ENCODE measurements around the gene AUTS2. TPM values are rescaled to one million over a fixed set of nuclear protein-coding genes. Genes with fewer than 3 reads are reported as not detected.

AUTS2 gene
- total RNA-seq, 2 experiments from 2014 or later, result 4.0 to 4.7 TPM

GRCh38 chr7:69919426-69920111, 321.3 kb downstream of the AUTS2 start:
- ChIA-PET POLR2A (no interaction called here), CTCF (no interaction called here)
- DNase-seq, result no peak
- intact Hi-C loops (cut with micrococcal nuclease), result no loop called here
- Mint-ChIP-seq H3K4me3 (no peak overlapping the region), H3K27ac (no peak overlapping the region), H3K36me3 (no peaks in the 10 kb centered on the region), H3K9me3 (no peaks in the 10 kb centered on the region), H3K27me3 (no peaks in the 10 kb centered on the region), H3K4me1 (ENCODE audit: low read depth) (no peaks in the 10 kb centered on the region)

DNA sequence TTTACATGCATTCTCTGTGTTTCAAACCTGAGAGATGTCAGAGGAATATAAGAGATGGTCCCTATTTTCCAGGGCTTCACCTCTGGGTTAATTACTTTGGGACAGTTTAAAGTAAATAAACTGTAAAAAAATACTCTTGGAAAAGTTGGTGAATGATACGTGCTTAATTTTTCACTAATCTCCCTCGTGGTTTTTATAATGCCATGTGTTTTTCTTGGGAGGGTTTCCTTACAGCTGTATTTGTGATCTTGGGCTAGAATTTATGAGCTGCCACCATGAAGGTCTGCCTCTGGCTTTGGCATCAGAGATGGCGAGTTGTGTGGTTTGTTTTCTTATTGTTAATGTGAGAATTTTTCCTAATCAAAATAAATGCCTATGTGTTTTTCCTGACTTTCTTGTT, 322.5 kb downstream of the AUTS2 start:
- Mint-ChIP-seq H3K9me3 (no peaks in the 10 kb centered on the region), H3K4me1 (ENCODE audit: low read depth) (no peaks in the 10 kb centered on the region), H3K4me3 (no peak overlapping the region), H3K36me3 (no peaks in the 10 kb centered on the region), H3K27me3 (no peaks in the 10 kb centered on the region), H3K27ac (no peak overlapping the region)
- DNase-seq, result no peak
- ChIA-PET POLR2A (no interaction called here), CTCF (no interaction called here)
- intact Hi-C loops (cut with micrococcal nuclease), result no loop called here

- Mint-ChIP-seq H3K9me3 (peaks cover 3% of the 10 kb centered on the region), H3K4me1 (ENCODE audit: low read depth) (no peaks in the 10 kb centered on the region), H3K36me3 (no peaks in the 10 kb centered on the region), H3K27ac (no peak overlapping the region), H3K4me3 (no peak overlapping the region), H3K27me3 (no peaks in the 10 kb centered on the region)
- ChIA-PET POLR2A (no interaction called here), CTCF (no interaction called here)
- no peak for DNase-seq
- intact Hi-C loops (cut with micrococcal nuclease), result no loop called here
Observed at GRCh38 chr7:69922026-69922803, 323.9 kb downstream of the AUTS2 start.

DNA sequence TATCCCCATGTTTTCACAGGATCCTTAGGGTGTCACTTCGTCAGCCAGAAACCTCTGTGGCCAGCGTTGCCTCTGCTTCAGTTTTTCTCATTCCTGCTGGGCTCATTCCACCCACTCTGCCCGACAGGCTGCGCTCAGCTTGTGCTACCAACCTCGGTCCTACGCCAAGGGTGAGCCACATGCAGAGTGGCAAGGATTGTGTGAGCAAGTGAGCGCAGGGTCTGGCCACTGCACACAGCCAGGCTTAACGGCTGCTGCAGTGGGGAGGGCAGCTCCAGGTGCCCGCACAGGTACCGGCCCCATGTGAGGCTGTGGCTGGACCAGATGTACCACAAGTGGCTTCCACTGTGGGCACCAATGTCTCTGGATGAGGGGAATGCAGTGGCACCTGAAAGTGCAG, 329.2 kb downstream of the AUTS2 start:
- ChIA-PET CTCF (no interaction called here), POLR2A (no interaction called here)
- no peaks in the 10 kb centered on the region for H3K36me3 Mint-ChIP-seq
- intact Hi-C loops (cut with micrococcal nuclease), result no loop called here
- H3K27me3 Mint-ChIP-seq, result no peaks in the 10 kb centered on the region
- H3K4me1 Mint-ChIP-seq (ENCODE audit: low read depth), result no peaks in the 10 kb centered on the region
- DNase-seq, result no peak
- no peak overlapping the region for H3K4me3 Mint-ChIP-seq
- peaks cover 5% of the 10 kb centered on the region for H3K9me3 Mint-ChIP-seq
- no peak overlapping the region for H3K27ac Mint-ChIP-seq

DNA sequence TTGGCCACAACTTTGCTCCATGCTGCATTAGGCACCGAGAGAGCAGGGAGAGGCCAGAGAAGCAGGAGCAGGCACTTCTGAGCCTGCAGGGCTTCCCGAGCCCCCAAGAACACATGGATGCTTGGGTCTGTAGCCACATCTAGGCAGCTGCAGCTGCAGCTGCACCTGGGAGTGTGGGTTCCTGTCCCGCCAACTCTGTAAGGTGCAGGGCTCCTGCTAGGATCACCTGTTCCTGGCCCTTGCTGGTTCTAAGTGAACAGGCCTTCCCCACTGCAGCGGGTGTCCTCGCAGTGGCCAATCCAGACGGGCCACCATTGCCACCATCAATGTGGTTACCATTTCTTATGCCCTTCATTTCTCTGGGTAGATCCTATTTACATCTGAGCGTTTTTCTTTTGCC, 330.3 kb downstream of the AUTS2 start:
- ChIA-PET CTCF (no interaction called here), POLR2A (no interaction called here)
- H3K4me3 Mint-ChIP-seq, result no peak overlapping the region
- peaks cover 5% of the 10 kb centered on the region for H3K9me3 Mint-ChIP-seq
- H3K4me1 Mint-ChIP-seq (ENCODE audit: low read depth), result no peaks in the 10 kb centered on the region
- no peaks in the 10 kb centered on the region for H3K27me3 Mint-ChIP-seq
- intact Hi-C loops (cut with micrococcal nuclease), result no loop called here
- no peak overlapping the region for H3K27ac Mint-ChIP-seq
- DNase-seq, result no peak
- no peaks in the 10 kb centered on the region for H3K36me3 Mint-ChIP-seq

- Mint-ChIP-seq H3K9me3 (peaks cover 5% of the 10 kb centered on the region), H3K4me3 (no peak overlapping the region), H3K4me1 (ENCODE audit: low read depth) (no peaks in the 10 kb centered on the region), H3K27ac (no peak overlapping the region), H3K36me3 (no peaks in the 10 kb centered on the region), H3K27me3 (no peaks in the 10 kb centered on the region)
- ChIA-PET CTCF (no interaction called here), POLR2A (no interaction called here)
- intact Hi-C loops (cut with micrococcal nuclease), result no loop called here
- no peak for DNase-seq
Observed at GRCh38 chr7:69929622-69930021, 331.3 kb downstream of the AUTS2 start.

DNA sequence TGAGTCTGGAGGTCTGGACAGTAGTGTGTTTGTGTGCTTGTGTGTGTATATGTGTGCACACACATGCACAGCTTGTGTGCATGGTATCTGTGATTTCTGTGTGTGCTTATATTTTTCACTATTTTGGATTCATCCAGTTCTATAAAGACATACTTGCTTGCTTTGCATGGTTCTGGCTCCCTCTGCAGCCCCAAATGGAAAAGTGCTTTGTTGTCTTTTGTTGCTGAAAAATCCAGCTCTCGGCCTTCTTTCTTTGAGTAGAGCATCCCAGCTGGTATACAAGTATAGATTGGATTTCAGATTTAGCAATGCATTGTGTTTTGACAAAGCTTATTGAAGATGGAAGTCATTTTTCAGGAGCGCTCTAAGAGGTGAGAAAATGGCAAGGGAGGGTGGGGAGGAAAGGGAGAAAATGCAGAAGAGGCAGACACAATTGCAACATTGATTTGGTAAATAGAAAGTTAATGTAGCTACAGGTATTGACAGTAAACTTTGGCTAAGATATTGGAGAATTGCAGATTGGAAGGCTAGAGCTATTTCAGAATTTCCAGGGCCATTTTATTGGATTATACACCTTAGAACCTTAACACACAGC, 333.9 kb downstream of the AUTS2 start:
- no peak overlapping the region for H3K4me3 Mint-ChIP-seq
- intact Hi-C loops (cut with micrococcal nuclease), result no loop called here
- DNase-seq, result no peak
- no peaks in the 10 kb centered on the region for H3K27me3 Mint-ChIP-seq
- H3K4me1 Mint-ChIP-seq (ENCODE audit: low read depth), result no peaks in the 10 kb centered on the region
- peaks cover 2% of the 10 kb centered on the region for H3K9me3 Mint-ChIP-seq
- ChIA-PET POLR2A (no interaction called here), CTCF (interaction anchor here (0.6 kb wide), 2 partner anchors 9 to 864 kb away, joined by 4 read pairs; no protein-coding TSS in a partner anchor)
- no peak overlapping the region for H3K27ac Mint-ChIP-seq
- no peaks in the 10 kb centered on the region for H3K36me3 Mint-ChIP-seq

GRCh38 chr7:69934144-69934903, 336.0 kb downstream of the AUTS2 start:
- H3K27ac Mint-ChIP-seq, result no peak overlapping the region
- POLR2A ChIA-PET, result no interaction called here

DNA sequence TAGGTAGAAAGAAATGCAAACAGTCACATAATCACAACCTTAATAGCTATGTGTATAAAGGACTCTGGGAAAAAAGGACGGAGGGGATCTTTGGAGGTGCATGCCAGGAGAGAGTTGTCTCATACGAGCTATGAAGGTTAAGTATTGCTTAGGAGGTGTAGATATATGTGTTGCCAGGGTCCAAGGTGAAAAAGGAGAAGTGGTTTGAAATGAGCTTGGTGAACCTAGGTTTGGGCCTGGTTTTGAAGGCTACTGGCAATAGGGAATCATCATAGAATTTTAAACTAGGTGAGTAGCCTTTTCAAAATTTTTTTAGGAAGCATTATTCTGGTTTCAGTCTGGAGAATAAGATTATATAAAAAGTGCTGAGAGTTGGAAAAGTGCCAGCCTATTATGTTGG, 336.8 kb downstream of the AUTS2 start:
- Mint-ChIP-seq H3K4me3 (no peak overlapping the region), H3K36me3 (no peaks in the 10 kb centered on the region), H3K27me3 (no peaks in the 10 kb centered on the region), H3K27ac (no peak overlapping the region), H3K4me1 (ENCODE audit: low read depth) (no peaks in the 10 kb centered on the region), H3K9me3 (no peaks in the 10 kb centered on the region)
- DNase-seq, result no peak
- CTCF ChIA-PET, result no interaction called here
- POLR2A ChIA-PET, result no interaction called here
- intact Hi-C loops (cut with micrococcal nuclease), result no loop called here

More at GRCh38 chr7:69934144-69934903, 336.0 kb downstream of the AUTS2 start:
- CTCF ChIA-PET, result no interaction called here
- intact Hi-C loops (cut with micrococcal nuclease), result no loop called here
- peaks cover 2% of the 10 kb centered on the region for H3K9me3 Mint-ChIP-seq
- no peak for DNase-seq
- no peak overlapping the region for H3K4me3 Mint-ChIP-seq
- no peaks in the 10 kb centered on the region for H3K36me3 Mint-ChIP-seq
- H3K27me3 Mint-ChIP-seq, result no peaks in the 10 kb centered on the region
- no peaks in the 10 kb centered on the region for H3K4me1 Mint-ChIP-seq (ENCODE audit: low read depth)

- intact Hi-C loops (cut with micrococcal nuclease), result no loop called here
- Mint-ChIP-seq H3K4me1 (ENCODE audit: low read depth) (no peaks in the 10 kb centered on the region), H3K27ac (no peak overlapping the region), H3K36me3 (no peaks in the 10 kb centered on the region), H3K27me3 (no peaks in the 10 kb centered on the region), H3K4me3 (no peak overlapping the region), H3K9me3 (no peaks in the 10 kb centered on the region)
- CTCF ChIA-PET, result no interaction called here
- POLR2A ChIA-PET, result no interaction called here
- DNase-seq, result no peak
Observed at GRCh38 chr7:69937097-69937496, 338.8 kb downstream of the AUTS2 start.

DNA sequence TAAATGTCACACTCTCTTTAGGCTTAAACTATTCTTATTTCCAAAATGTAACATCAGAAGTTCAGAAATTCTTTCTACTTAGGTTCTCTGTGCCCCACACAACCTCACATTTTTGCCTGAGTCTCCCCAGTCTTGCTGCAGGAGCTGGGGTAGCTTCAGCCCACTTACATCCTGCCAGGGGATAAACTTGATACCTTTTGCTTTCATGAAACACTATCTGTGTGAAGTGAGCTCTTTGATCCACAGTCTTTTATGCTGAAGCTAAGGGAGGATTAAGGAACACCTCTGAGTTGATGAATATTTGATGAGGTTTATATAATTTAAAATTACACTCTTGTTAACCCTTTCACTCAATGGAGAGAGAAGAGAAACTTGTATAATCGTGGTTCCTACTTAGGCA, 341.0 kb downstream of the AUTS2 start:
- no peak overlapping the region for H3K4me3 Mint-ChIP-seq

GRCh38 chr7:69941077-69941651, 342.9 kb downstream of the AUTS2 start:
- Mint-ChIP-seq H3K36me3 (no peaks in the 10 kb centered on the region), H3K9me3 (no peaks in the 10 kb centered on the region), H3K4me3 (no peak overlapping the region), H3K27ac (no peak overlapping the region), H3K27me3 (no peaks in the 10 kb centered on the region), H3K4me1 (ENCODE audit: low read depth) (no peaks in the 10 kb centered on the region)
- POLR2A ChIA-PET, result no interaction called here
- intact Hi-C loops (cut with micrococcal nuclease), result no loop called here
- no peak for DNase-seq
- CTCF ChIA-PET, result interaction anchor here (0.6 kb wide), 1 partner anchor 9 kb away, joined by 4 read pairs; no protein-coding TSS in a partner anchor

More for the DNA sequence above, 341.0 kb downstream of the AUTS2 start:
- Mint-ChIP-seq H3K27me3 (no peaks in the 10 kb centered on the region), H3K9me3 (no peaks in the 10 kb centered on the region), H3K36me3 (no peaks in the 10 kb centered on the region), H3K4me1 (ENCODE audit: low read depth) (no peaks in the 10 kb centered on the region), H3K27ac (no peak overlapping the region)
- ChIA-PET POLR2A (no interaction called here), CTCF (no interaction called here)
- intact Hi-C loops (cut with micrococcal nuclease), result no loop called here
- no peak for DNase-seq
